Thoracic aorta (tissue), 2 donors: Measurements from ENCODE around the gene GANAB. TPM values are rescaled to one million over a fixed set of nuclear protein-coding genes. Genes with fewer than 3 reads are reported as not detected.
A peak's percentile ranks its signal among the peaks of the same experiment; 100 is the strongest.

Source experiments
- ATAC-seq: fragments of 150-250 bp; one replicate; pipeline ENCODE4 v1.8.0; 2017; ENCODE audit warnings: low read depth; ENCODE audit not compliant: insufficient number of reproducible peaks, low FRiP score
- DNase-seq: peaks from one replicate; pipeline ENCODE4 v3.0.0-alpha.2; 2020; ENCODE audit warnings: low spot score
- H3K27ac ChIP-seq, 2 donors: fragments of 200-600 bp; sonication (generic); 1 replicate in 1 of 2; 2 replicates in 1 of 2; pipeline ENCODE4 v1.5.1; 2016; ENCODE audit warnings: mild to moderate bottlenecking in 2 of 2, moderate library complexity in 2 of 2
- H3K27me3 ChIP-seq: fragments of 200-600 bp; sonication (generic); replicated peaks from 2 replicates; pipeline ENCODE4 v1.6.0; 2016; ENCODE audit warnings: mild to moderate bottlenecking; ENCODE audit not compliant: insufficient read depth
- H3K36me3 ChIP-seq: fragments of 200-600 bp; sonication (generic); one replicate; pipeline ENCODE4 v1.5.1; 2016
- H3K4me1 ChIP-seq, 2 donors: fragments of 200-600 bp; sonication (generic); 1 replicate in 1 of 2; 2 replicates in 1 of 2; pipeline versions ENCODE4 v1.5.1 to v1.6.0; 2016; ENCODE audit warnings: low read depth in 2 of 2, mild to moderate bottlenecking in 1 of 2; ENCODE audit not compliant: control insufficient read depth in 1 of 2
- H3K4me3 ChIP-seq: fragments of 200-600 bp; sonication (generic); 2 replicates; pipeline ENCODE4 v1.5.1; 2016; ENCODE audit warnings: mild to moderate bottlenecking
- H3K9me3 ChIP-seq: fragments of 200-600 bp; sonication (generic); 2 replicates; pipeline ENCODE4 v1.5.1; 2016
- total RNA-seq, 2 donors: library from RNA; depleted of rRNA; stranded (reverse); fragments of >200 nt; gene quantifications; one replicate each; pipeline versions ENCODE4 v1.1.0 to v1.2.3, GENCODE V29; 2016
- TF ChIP-seq, protein P1 (sequence below): fragments of 200-600 bp; sonication (generic); IDR thresholded peaks from one replicate; pipeline ENCODE4 v1.5.1; 2019; ENCODE audit warnings: antibody characterized with exemption

The GANAB gene
- total RNA-seq, 2 donors from 2014 or later = 120 to 159 TPM

DNA sequence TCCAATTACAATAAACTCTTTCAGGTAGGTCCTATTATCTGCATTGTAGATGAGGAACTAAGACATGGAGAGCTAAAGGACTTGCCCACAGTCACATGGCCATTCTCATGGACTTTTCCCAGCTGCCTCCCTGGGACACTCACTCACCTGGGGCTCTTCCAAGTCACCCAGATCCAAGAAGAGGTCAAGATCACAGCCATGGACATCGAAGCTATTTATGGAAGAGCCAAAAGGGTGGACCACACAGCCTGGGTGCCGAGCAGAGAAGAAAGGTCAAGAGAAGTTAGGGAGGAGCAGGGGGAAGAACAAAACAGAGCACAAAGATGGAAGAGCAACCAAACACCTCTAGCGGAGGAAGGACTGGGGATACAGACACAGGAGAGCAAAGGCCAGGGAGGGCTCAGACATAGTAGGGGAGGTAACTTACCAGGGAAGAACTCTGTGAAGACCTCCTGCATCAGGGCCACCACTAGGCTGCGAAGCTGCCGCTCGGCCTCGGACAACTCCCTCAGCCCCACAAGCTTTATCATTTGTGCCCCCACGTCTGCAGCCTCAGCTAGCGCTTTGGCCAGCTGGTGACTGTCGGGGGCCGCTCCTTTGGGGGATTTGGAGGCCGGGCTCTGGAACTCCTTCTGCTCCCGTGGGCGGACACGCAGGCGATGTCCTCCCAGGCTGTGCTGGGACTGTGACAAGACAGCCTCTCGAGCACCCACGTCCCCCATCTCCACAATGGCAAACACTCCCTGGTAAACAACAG lies 65.3 kb downstream of the GANAB start:
- peaks cover 17% of the 10 kb centered on the region for H3K36me3 ChIP-seq
- DNase-seq = no peak
- H3K27ac ChIP-seq = no peak overlapping the region
- TF ChIP-seq, protein P1, sequence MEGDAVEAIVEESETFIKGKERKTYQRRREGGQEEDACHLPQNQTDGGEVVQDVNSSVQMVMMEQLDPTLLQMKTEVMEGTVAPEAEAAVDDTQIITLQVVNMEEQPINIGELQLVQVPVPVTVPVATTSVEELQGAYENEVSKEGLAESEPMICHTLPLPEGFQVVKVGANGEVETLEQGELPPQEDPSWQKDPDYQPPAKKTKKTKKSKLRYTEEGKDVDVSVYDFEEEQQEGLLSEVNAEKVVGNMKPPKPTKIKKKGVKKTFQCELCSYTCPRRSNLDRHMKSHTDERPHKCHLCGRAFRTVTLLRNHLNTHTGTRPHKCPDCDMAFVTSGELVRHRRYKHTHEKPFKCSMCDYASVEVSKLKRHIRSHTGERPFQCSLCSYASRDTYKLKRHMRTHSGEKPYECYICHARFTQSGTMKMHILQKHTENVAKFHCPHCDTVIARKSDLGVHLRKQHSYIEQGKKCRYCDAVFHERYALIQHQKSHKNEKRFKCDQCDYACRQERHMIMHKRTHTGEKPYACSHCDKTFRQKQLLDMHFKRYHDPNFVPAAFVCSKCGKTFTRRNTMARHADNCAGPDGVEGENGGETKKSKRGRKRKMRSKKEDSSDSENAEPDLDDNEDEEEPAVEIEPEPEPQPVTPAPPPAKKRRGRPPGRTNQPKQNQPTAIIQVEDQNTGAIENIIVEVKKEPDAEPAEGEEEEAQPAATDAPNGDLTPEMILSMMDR = no peak
- H3K9me3 ChIP-seq = no peaks in the 10 kb centered on the region
- ATAC-seq = no peak
- H3K4me3 ChIP-seq = no peak overlapping the region
- H3K4me1 ChIP-seq = peaks cover 0 to 4% of the 10 kb centered on the region in 2 donors
- no peaks in the 10 kb centered on the region for H3K27me3 ChIP-seq

DNA sequence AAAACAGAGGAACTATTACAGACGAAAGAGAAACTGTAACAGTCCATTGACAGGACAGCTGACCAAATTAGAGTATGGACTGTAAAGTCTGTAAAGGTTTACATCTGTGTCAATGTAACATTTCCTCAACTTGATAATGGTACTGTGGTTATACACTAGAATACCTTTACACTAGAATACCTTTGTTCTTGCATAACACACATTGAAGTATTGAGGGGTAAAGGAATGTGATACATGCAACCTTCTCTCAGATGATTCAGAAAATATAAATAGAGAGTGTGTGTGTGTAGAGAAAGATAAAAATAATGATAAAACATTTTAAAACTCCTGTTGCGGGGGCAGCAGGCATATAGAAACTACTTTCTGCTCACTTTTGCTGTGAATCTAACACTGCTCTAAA lies 67.2 kb downstream of the GANAB start:
- DNase-seq (no peak), ATAC-seq (no peak)
- Histone ChIP-seq H3K27ac (no peak overlapping the region), H3K4me1 (peaks cover 14 to 20% of the 10 kb centered on the region in 2 donors), H3K36me3 (peaks cover 12% of the 10 kb centered on the region), H3K27me3 (no peaks in the 10 kb centered on the region), H3K4me3 (no peak overlapping the region), H3K9me3 (no peaks in the 10 kb centered on the region)
- TF ChIP-seq, protein P1 = no peak

DNA sequence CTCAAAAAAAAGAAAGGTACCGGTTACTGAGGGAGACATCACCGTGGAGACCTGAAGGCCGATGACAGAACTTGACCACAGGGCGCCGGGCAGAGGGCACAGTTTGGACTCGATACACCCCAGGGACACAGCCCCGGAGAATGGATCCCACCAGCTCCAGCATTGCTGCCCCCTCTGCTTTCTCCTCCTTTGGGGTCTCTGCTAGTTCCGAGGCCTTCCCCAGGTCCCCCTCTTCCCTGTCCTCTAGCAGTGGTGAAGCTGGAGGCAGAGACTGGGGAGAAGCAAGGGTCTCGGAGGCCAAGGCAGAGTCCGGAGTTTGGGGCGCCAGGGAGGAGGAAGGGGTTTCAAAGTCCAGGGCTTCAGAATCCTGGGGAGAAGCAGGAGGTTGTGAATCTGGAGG lies 67.9 kb downstream of the GANAB start:
- H3K27me3 ChIP-seq = no peaks in the 10 kb centered on the region
- TF ChIP-seq, protein P1 = no peak
- no peaks in the 10 kb centered on the region for H3K9me3 ChIP-seq
- ATAC-seq (no peak), DNase-seq (no peak)
- H3K27ac ChIP-seq = no peak overlapping the region
- H3K4me3 ChIP-seq = no peak overlapping the region
- H3K36me3 ChIP-seq = peaks cover 12% of the 10 kb centered on the region
- peaks cover 14 to 20% of the 10 kb centered on the region in 2 donors for H3K4me1 ChIP-seq

DNA sequence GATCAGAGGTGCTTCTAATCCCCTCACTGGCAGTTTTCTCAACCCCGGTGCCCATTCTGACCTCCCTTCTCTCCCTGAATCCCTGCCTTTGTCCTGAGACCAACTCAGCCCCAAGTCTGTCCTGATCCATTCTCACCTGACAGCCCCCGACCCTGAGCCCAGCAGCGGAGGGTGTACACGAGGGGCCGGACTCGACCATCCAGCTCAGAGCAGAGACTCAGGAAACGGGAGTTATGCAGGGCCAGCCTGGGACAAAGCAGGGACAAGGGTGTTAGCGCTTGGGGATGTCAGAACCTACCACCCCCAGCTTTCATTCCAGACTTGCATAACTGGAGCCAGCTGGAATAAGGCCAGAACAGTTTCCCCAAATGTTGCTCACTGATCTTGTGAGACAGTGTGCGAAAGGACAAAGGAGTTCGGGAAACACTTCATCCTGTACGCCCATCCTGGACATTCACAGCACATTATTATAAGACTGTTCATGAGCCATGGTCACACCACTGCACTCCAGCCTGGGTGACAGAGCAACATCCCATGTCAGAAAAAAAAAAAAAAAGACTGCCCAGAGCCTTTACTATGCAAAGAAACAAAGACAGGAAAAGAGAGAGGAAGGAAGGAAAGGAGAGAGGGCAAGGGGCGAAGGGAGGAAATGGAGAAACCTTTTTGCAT lies 69.2 kb downstream of the GANAB start:
- H3K9me3 ChIP-seq = no peaks in the 10 kb centered on the region
- peaks cover 12% of the 10 kb centered on the region for H3K36me3 ChIP-seq
- DNase-seq (no peak), ATAC-seq (no peak)
- peaks cover 19 to 31% of the 10 kb centered on the region in 2 donors for H3K4me1 ChIP-seq
- H3K27me3 ChIP-seq = no peaks in the 10 kb centered on the region
- H3K27ac ChIP-seq = no peak overlapping the region
- H3K4me3 ChIP-seq = no peak overlapping the region
- TF ChIP-seq, protein P1 = no peak

GRCh38 chr11:62575837-62576236 lies 70.6 kb downstream of the GANAB start:
- Histone ChIP-seq H3K4me3 (peak overlapping the region; percentile 94), H3K9me3 (no peaks in the 10 kb centered on the region), H3K27me3 (no peaks in the 10 kb centered on the region), H3K4me1 (peaks cover 19 to 40% of the 10 kb centered on the region in 2 donors), H3K27ac (peak overlapping the region; percentile 90 to 94), H3K36me3 (peaks cover 25% of the 10 kb centered on the region)
- ATAC-seq = no peak
- DNase-seq = no peak
- TF ChIP-seq, protein P1 = no peak
